SU-DHL-6 (cell line): ENCODE measurements around the gene OSBPL10.

ENCODE experiments used
- H2AFZ ChIP-seq: fragments of 200-600 bp; sonication (generic); 2 replicates; pipeline ENCODE4 v1.6.1; 2014; ENCODE audit warnings: low read depth, mild to moderate bottlenecking, moderate library complexity, mixed read lengths, antibody characterized with exemption, low read length; ENCODE audit not compliant: severe bottlenecking
- H3F3A ChIP-seq: fragments of 200-600 bp; shearing (Covaris generic); 2 replicates; pipeline ENCODE4 v1.6.0; 2016; ENCODE audit warnings: antibody characterized with exemption, mild to moderate bottlenecking; ENCODE audit not compliant: insufficient read depth
- H3K27ac ChIP-seq: fragments of 200-600 bp; sonication (generic); 2 replicates; pipeline ENCODE4 v1.5.1; 2016; ENCODE audit warnings: low read depth, mild to moderate bottlenecking, low read length, moderate library complexity, mixed read lengths
- H3K27me3 ChIP-seq: fragments of 200-600 bp; sonication (generic), shearing (Covaris generic); 2 replicates; pipeline ENCODE4 v1.6.0; 2014; ENCODE audit warnings: mild to moderate bottlenecking, low read length
- H3K36me3 ChIP-seq: fragments of 200-600 bp; sonication (generic); 2 replicates; pipeline ENCODE4 v1.6.1; 2014; ENCODE audit warnings: mild to moderate bottlenecking, low read length, mixed read lengths
- H3K4me2 ChIP-seq: fragments of 300-600, 200-600 bp; shearing (Covaris generic), sonication (generic); 2 replicates; pipeline ENCODE4 v1.6.0; 2014; ENCODE audit warnings: low read length, low read depth, mild to moderate bottlenecking; ENCODE audit not compliant: poor library complexity, severe bottlenecking
- H3K4me3 ChIP-seq: fragments of 200-600 bp; sonication (generic); 2 replicates; pipeline ENCODE4 v1.5.1; 2014; ENCODE audit warnings: antibody characterized with exemption, low read length, mild to moderate bottlenecking, mixed read lengths; ENCODE audit not compliant: insufficient read depth, poor library complexity, severe bottlenecking
- H3K79me2 ChIP-seq: fragments of 200-600 bp; sonication (generic); 2 replicates; pipeline ENCODE4 v1.6.1; 2014; ENCODE audit warnings: mild to moderate bottlenecking, low read length, moderate library complexity; ENCODE audit not compliant: insufficient read depth
- H3K9ac ChIP-seq: fragments of 200-600 bp; sonication (generic); 2 replicates; pipeline ENCODE4 v1.7.0; 2014; ENCODE audit warnings: mild to moderate bottlenecking, low read length
- H3K9me2 ChIP-seq: fragments of 200-600 bp; sonication (generic); replicated peaks from 2 replicates; pipeline ENCODE4 v1.6.1; 2014; ENCODE audit warnings: low read length; ENCODE audit not compliant: insufficient read depth
- H3K9me3 ChIP-seq: fragments of 200-600 bp; sonication (generic); 2 replicates; pipeline ENCODE4 v1.6.1; 2014; ENCODE audit warnings: low read length, mixed read lengths; ENCODE audit not compliant: insufficient read depth
- H4K20me1 ChIP-seq: fragments of 200-600 bp; sonication (generic); 2 replicates; pipeline ENCODE4 v1.6.1; 2014; ENCODE audit warnings: low read depth, mild to moderate bottlenecking, antibody characterized with exemption, low read length, moderate library complexity, mixed read lengths
- CTCF ChIP-seq: fragments of 200-600 bp; sonication (generic); IDR thresholded peaks from one replicate; pipeline ENCODE4 v1.5.1; 2017; ENCODE audit warnings: antibody characterized with exemption, mild to moderate bottlenecking, low read length, moderate library complexity; ENCODE audit not compliant: insufficient read depth, poor library complexity, severe bottlenecking
- EZH2phosphoT487 ChIP-seq: fragments of 200-600 bp; sonication (generic), shearing (Covaris generic); conservative IDR thresholded peaks from 2 replicates; pipeline ENCODE4 v1.6.1; 2018; ENCODE audit warnings: mild to moderate bottlenecking, antibody characterized with exemption, low read length, moderate library complexity, mixed read lengths

Gene OSBPL10

GRCh38 chr3:31946484-31947081, 34.5 kb downstream of the OSBPL10 start:
- H3K9me3 ChIP-seq: no peaks in the 10 kb centered on the region
- peak overlapping the region; percentile 93 for H3K27ac ChIP-seq
- H3K9ac ChIP-seq: peak overlapping the region; percentile 53
- peaks cover 85% of the 10 kb centered on the region for H3K79me2 ChIP-seq
- H3K36me3 ChIP-seq: peaks cover 6% of the 10 kb centered on the region; the same call in 1 of the 2 replicates
- H4K20me1 ChIP-seq: no peaks in the 10 kb centered on the region
- H3K27me3 ChIP-seq: no peaks in the 10 kb centered on the region
- H3K4me2 ChIP-seq: peak overlapping the region; percentile 79
- H3K4me3 ChIP-seq: peak overlapping the region; percentile 13
- TF ChIP-seq EZH2phosphoT487: no peak
- TF ChIP-seq CTCF: no peak
- H2AFZ ChIP-seq: no peak overlapping the region
- H3K9me2 ChIP-seq: no peaks in the 10 kb centered on the region
- H3F3A ChIP-seq: peaks cover 78% of the 10 kb centered on the region

GRCh38 chr3:31945738-31946052, 35.4 kb downstream of the OSBPL10 start:
- Histone ChIP-seq H3K27ac (peak overlapping the region; percentile 93), H3K9me2 (no peaks in the 10 kb centered on the region), H3K9me3 (no peaks in the 10 kb centered on the region), H3K36me3 (peaks cover 6% of the 10 kb centered on the region; the same call in 1 of the 2 replicates), H4K20me1 (no peaks in the 10 kb centered on the region), H2AFZ (no peak overlapping the region), H3K9ac (peak overlapping the region; percentile 62), H3K27me3 (no peaks in the 10 kb centered on the region), H3F3A (peaks cover 76% of the 10 kb centered on the region), H3K4me2 (peak overlapping the region; percentile 79), H3K79me2 (peaks cover 89% of the 10 kb centered on the region), H3K4me3 (peak overlapping the region; percentile 34)
- no peak for TF ChIP-seq EZH2phosphoT487
- no peak for TF ChIP-seq CTCF

- H3K27me3 ChIP-seq: no peaks in the 10 kb centered on the region
- H3K9me2 ChIP-seq: no peaks in the 10 kb centered on the region
- no peaks in the 10 kb centered on the region for H3K9me3 ChIP-seq
- H4K20me1 ChIP-seq: no peaks in the 10 kb centered on the region
- peaks cover 60% of the 10 kb centered on the region for H3F3A ChIP-seq
- peaks cover 6% of the 10 kb centered on the region; the same call in 1 of the 2 replicates for H3K36me3 ChIP-seq
- peaks cover 90% of the 10 kb centered on the region for H3K79me2 ChIP-seq
- H3K9ac ChIP-seq: peak overlapping the region; percentile 48
- H3K4me3 ChIP-seq: no peak overlapping the region
- no peak overlapping the region for H2AFZ ChIP-seq
- TF ChIP-seq CTCF (no peak), EZH2phosphoT487 (no peak)
- H3K27ac ChIP-seq: peak overlapping the region; percentile 93
- peak overlapping the region; percentile 79 for H3K4me2 ChIP-seq
Measured at GRCh38 chr3:31943041-31943440, 38.0 kb downstream of the OSBPL10 start.
